ENCODE results near the gene TP53TG5.

- TF ChIP-seq CTCF (IDR thresholded peaks at IDR 0.05), result no peak
- TF ChIP-seq POLR2A (IDR thresholded peaks at IDR 0.05), result no peak
Measured at GRCh38 chr20:45402946-45403345, 24.8 kb upstream of the TP53TG5 start.

Measured in breast epithelium (tissue), 3 donors.